Loucy (cell line): ENCODE data around the gene GJB4.

Experiments
- CTCF ChIP-seq: fragments of 200-600 bp; sonication (generic); conservative IDR thresholded peaks from 2 replicates; pipeline ENCODE4 v1.5.1; 2014; ENCODE audit warnings: mild to moderate bottlenecking, antibody characterized with exemption, low read length
- EZH2phosphoT487 ChIP-seq: fragments of 200-600 bp; IDR thresholded peaks from 2 replicates; pipeline ENCODE4 v1.6.1; 2018; ENCODE audit warnings: antibody characterized with exemption, mild to moderate bottlenecking, moderate library complexity, borderline replicate concordance

- TF ChIP-seq CTCF, result no peak
- TF ChIP-seq EZH2phosphoT487, result no peak
These were observed 4.4 kb upstream of the GJB4 start, which contains the start of gene GJB5 for GRCh38 chr1:34754964-34755637.
